Activated naive CD8-positive, alpha-beta T cell treated with anti-CD3 and anti-CD28 coated beads, Interleukin-2, amount 10 ng/mL, durations not matched to agents 7 days and 5 days (primary cell): ENCODE results near the gene SPAG7. TPM values are rescaled to one million over a fixed set of nuclear protein-coding genes. Genes with fewer than 3 reads are reported as not detected.
"Not testable (repeated sequence)": the region's sequence is repeated elsewhere in the genome, so short reads cannot be mapped to it uniquely, and the experiment has no call there.

Experiments
- ATAC-seq: fragments of 150-1000 bp; cut with Tn5 transposase; one replicate; pipeline ENCODE4 v1.10.0; 2021; ENCODE audit warnings: low read depth, moderate library complexity
- POLR2A ChIA-PET: fragments of 350-600 bp; sonication (Branson Sonifier 250); formaldehyde crosslinking; loops from one replicate; lab custom pipeline; 2021; ENCODE audit warnings: antibody characterized with exemption; lab: Charles Lee
- DNase-seq: peaks from one replicate; pipeline ENCODE4 v3.0.0; 2021
- H3K27ac Mint-ChIP-seq: one replicate; pipeline ENCODE4 v1.8.0; 2022; ENCODE audit warnings: mild to moderate bottlenecking, mixed read lengths
- H3K27me3 Mint-ChIP-seq: one replicate; pipeline ENCODE4 v1.8.0; 2022; ENCODE audit warnings: mild to moderate bottlenecking, moderate library complexity, mixed read lengths
- H3K36me3 Mint-ChIP-seq: one replicate; pipeline ENCODE4 v1.8.0; 2021; ENCODE audit warnings: mild to moderate bottlenecking, mixed read lengths
- H3K4me1 Mint-ChIP-seq: one replicate; pipeline ENCODE4 v1.8.0; 2021; ENCODE audit warnings: mixed read lengths
- H3K4me3 Mint-ChIP-seq: one replicate; pipeline ENCODE4 v1.8.0; 2022; ENCODE audit warnings: mild to moderate bottlenecking, moderate library complexity, mixed read lengths
- H3K9me3 Mint-ChIP-seq: one replicate; pipeline ENCODE4 v1.8.0; 2021; ENCODE audit warnings: mixed read lengths
- microRNA-seq: library from miRNA; unstranded; fragments of <30 nt; microRNA quantifications from one replicate; pipeline ENCODE4 v1.2.0, GENCODE V29; 2022
- total RNA-seq, 2 experiments: library from RNA; stranded (reverse); gene quantifications; one replicate each; pipeline ENCODE4 v1.2.3, GENCODE V29; 2021

Gene SPAG7
- total RNA-seq, 2 experiments from 2014 or later = 47.1 to 51.9 TPM

DNA sequence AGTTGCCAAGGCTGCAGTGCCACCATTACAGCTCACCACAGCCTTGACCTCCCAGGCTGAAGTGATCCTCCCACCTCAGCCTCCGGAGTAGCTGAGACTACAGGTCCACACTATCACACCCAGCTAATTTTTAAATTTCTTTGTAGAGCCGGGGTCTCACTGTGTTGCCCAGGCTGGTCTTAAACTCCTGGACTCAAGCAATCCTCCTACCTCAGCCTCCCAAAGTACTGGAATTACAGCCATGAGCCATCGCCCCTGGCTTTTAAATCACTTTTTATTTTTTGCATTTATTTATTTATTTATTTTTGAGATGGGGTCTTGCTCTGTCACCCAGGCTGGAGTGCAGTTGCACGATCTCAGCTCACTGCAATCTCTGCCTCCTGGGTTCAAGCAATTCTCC, 53.1 kb downstream of the SPAG7 start:
- H3K4me1 Mint-ChIP-seq, H3K9me3 Mint-ChIP-seq, H3K4me3 Mint-ChIP-seq, H3K27ac Mint-ChIP-seq, ATAC-seq, H3K27me3 Mint-ChIP-seq, DNase-seq, H3K36me3 Mint-ChIP-seq: not testable (repeated sequence)
- POLR2A ChIA-PET = interaction anchor here (0.9 kb wide), 1 partner anchor 26 kb away, joined by 3 read pairs; the partner anchor contains the start of genes RNF167 and SLC25A11

DNA sequence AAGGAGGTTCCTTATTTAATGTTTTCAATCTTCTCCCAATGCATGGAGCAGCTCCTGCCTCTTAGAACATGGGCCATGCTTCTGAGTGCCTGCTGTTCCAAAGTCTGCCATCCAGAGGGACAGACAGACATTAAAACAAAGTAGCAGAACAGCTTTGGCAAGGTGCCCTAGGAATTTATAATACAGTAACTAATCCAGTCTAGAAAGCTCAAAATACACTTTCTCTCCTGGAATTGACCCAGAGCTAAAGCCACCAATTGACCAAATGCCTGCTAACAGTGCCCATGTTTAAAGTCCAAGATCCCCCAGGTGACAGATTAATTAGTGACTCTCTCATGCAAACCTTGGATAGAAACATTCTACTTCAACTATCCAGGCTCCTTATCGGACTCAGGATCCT, 53.6 kb downstream of the SPAG7 start:
- ATAC-seq (no peak), DNase-seq (no peak)
- POLR2A ChIA-PET = interaction anchor here (0.6 to 0.9 kb wide), 3 partner anchors 26 to 53 kb away, joined by 3 read pairs; partner anchors contain the start of genes RNF167 and SLC25A11
- Mint-ChIP-seq H3K27me3 (peaks cover 9% of the 10 kb centered on the region), H3K36me3 (peaks cover 1% of the 10 kb centered on the region), H3K9me3 (no peaks in the 10 kb centered on the region), H3K27ac (no peak overlapping the region), H3K4me3 (no peak overlapping the region), H3K4me1 (no peaks in the 10 kb centered on the region)

Small RNA genes within 50 kb of the gene (microRNA-seq; reads per million reads assigned to microRNA genes)
- gene MIR6864 (not detected), gene MIR6865 (not detected)

Other genes starting within 250 kb of the SPAG7 start
- gene MED11, start 236.4 kb downstream of the SPAG7 start, total RNA-seq = 10 to 100 TPM; 29.4 to 32.2 TPM
- gene ZMYND15, start 228.0 kb downstream of the SPAG7 start, total RNA-seq = under 1 TPM in 1 of 2 experiments, not detected in 1; 0.17 TPM
- gene CXCL16, start 227.9 kb downstream of the SPAG7 start, total RNA-seq = 1 to 10 TPM; 2.7 to 3.0 TPM
- gene TM4SF5, start 195.9 kb downstream of the SPAG7 start, total RNA-seq = not detected
- not detected for gene VMO1, start 181.5 kb downstream of the SPAG7 start, total RNA-seq
- gene GLTPD2, start 178.9 kb downstream of the SPAG7 start, total RNA-seq = not detected
- gene PSMB6, start 171.7 kb downstream of the SPAG7 start, total RNA-seq = 10 to 100 TPM; 81.4 to 83.1 TPM
- gene PLD2, start 160.7 kb downstream of the SPAG7 start, total RNA-seq = 10 to 100 TPM; 18.8 to 21.7 TPM
- gene MINK1, start 134.5 kb downstream of the SPAG7 start, total RNA-seq = 100 to 1,000 TPM; 123 to 128 TPM
- gene C17orf107, start 68.3 kb downstream of the SPAG7 start, total RNA-seq = 1 to 10 TPM; 1.9 to 3.0 TPM
- gene CHRNE, start 64.7 kb downstream of the SPAG7 start, total RNA-seq = 1 to 10 TPM in 1 of 2 experiments, under 1 TPM in 1; 0.65 to 1.1 TPM
- not detected for gene GP1BA, start 35.5 kb downstream of the SPAG7 start, total RNA-seq
- gene SLC25A11, start 27.8 kb downstream of the SPAG7 start, total RNA-seq = 10 to 100 TPM; 67.6 to 78.1 TPM
- 100 to 1,000 TPM; 202 TPM for gene RNF167, start 27.5 kb downstream of the SPAG7 start, total RNA-seq
- 1,000 to 10,000 TPM; 1,712 to 1,828 TPM for gene PFN1, start 19.3 kb downstream of the SPAG7 start, total RNA-seq
- 10 to 100 TPM; 31.4 to 32.9 TPM for gene ENO3, start 16.7 kb downstream of the SPAG7 start, total RNA-seq
- gene CAMTA2, start 19.9 kb upstream of the SPAG7 start, total RNA-seq = 10 to 100 TPM; 62.0 to 67.7 TPM
- under 1 TPM; 0.42 to 0.54 TPM for gene INCA1, start 29.7 kb upstream of the SPAG7 start, total RNA-seq
- 10 to 100 TPM; 35.5 to 37.3 TPM for gene KIF1C, start 30.1 kb upstream of the SPAG7 start, total RNA-seq
- 1 to 10 TPM in 1 of 2 experiments, under 1 TPM in 1; 0.85 to 1.4 TPM for gene SLC52A1, start 67.6 kb upstream of the SPAG7 start, total RNA-seq
- gene ZFP3, start 110.7 kb upstream of the SPAG7 start, total RNA-seq = 1 to 10 TPM; 7.3 to 8.3 TPM
- gene ZNF232, start 144.1 kb upstream of the SPAG7 start, total RNA-seq = 10 to 100 TPM in 1 of 2 experiments, 1 to 10 TPM in 1; 9.4 to 12.9 TPM
- under 1 TPM; 0.06 to 0.11 TPM for gene USP6, start 148.2 kb upstream of the SPAG7 start, total RNA-seq
- 10 to 100 TPM; 17.2 to 17.5 TPM for gene ZNF594, start 224.1 kb upstream of the SPAG7 start, total RNA-seq